Glutamatergic neuron (in vitro differentiated cells): ENCODE data around the gene ATP11A. TPM values are rescaled to one million over a fixed set of nuclear protein-coding genes. Genes with fewer than 3 reads are reported as not detected.

Experiments used
- DNase-seq: peaks from one replicate; pipeline ENCODE4 v3.0.0; 2022
- H3K27ac Mint-ChIP-seq: one replicate; pipeline ENCODE4 v1.8.0; 2020; ENCODE audit warnings: mild to moderate bottlenecking, mixed read lengths, inconsistent platforms; ENCODE audit not compliant: unreplicated experiment
- H3K27me3 Mint-ChIP-seq: one replicate; pipeline ENCODE4 v1.8.0; 2020; ENCODE audit warnings: mild to moderate bottlenecking, moderate library complexity, mixed read lengths, inconsistent platforms; ENCODE audit not compliant: unreplicated experiment
- H3K36me3 Mint-ChIP-seq: one replicate; pipeline ENCODE4 v1.8.0; 2020; ENCODE audit warnings: mild to moderate bottlenecking, mixed read lengths, inconsistent platforms; ENCODE audit not compliant: unreplicated experiment
- H3K4me1 Mint-ChIP-seq: one replicate; pipeline ENCODE4 v1.8.0; 2020; ENCODE audit warnings: mild to moderate bottlenecking, low read depth, mixed read lengths, inconsistent platforms; ENCODE audit not compliant: unreplicated experiment
- H3K4me3 Mint-ChIP-seq: one replicate; pipeline ENCODE4 v1.8.0; 2020; ENCODE audit warnings: mild to moderate bottlenecking, mixed read lengths, inconsistent platforms; ENCODE audit not compliant: unreplicated experiment
- H3K9me3 Mint-ChIP-seq: one replicate; pipeline ENCODE4 v1.8.0; 2020; ENCODE audit warnings: mild to moderate bottlenecking, moderate library complexity, mixed read lengths, inconsistent platforms; ENCODE audit not compliant: unreplicated experiment
- CTCF ChIP-seq: fragments of 200-600 bp; sonication (generic); IDR thresholded peaks from one replicate; pipeline ENCODE4 v1.5.0; 2021; ENCODE audit not compliant: partially characterized antibody, unreplicated experiment
- total RNA-seq: library from RNA; stranded (reverse); fragmentation: NEBNext Ultra II Directional; extraction: Animal tissue kit (Norgen Biotek cat#: 25700); gene quantifications from one replicate; pipeline ENCODE4 v1.2.1, GENCODE V29; 2021; ENCODE audit not compliant: unreplicated experiment

The ATP11A gene
- total RNA-seq, 1 donor from 2014 or later, result 127 TPM

- DNase-seq, result no peak
- Mint-ChIP-seq H3K9me3 (peaks cover 12% of the 10 kb centered on the region), H3K27ac (peak overlapping the region; percentile 18), H3K4me1 (peaks cover 39% of the 10 kb centered on the region), H3K36me3 (peaks cover 9% of the 10 kb centered on the region), H3K27me3 (peaks cover 6% of the 10 kb centered on the region), H3K4me3 (no peak overlapping the region)
- TF ChIP-seq CTCF, result no peak
These were observed 24.7 kb downstream of the ATP11A start for GRCh38 chr13:112714376-112715174.

DNA sequence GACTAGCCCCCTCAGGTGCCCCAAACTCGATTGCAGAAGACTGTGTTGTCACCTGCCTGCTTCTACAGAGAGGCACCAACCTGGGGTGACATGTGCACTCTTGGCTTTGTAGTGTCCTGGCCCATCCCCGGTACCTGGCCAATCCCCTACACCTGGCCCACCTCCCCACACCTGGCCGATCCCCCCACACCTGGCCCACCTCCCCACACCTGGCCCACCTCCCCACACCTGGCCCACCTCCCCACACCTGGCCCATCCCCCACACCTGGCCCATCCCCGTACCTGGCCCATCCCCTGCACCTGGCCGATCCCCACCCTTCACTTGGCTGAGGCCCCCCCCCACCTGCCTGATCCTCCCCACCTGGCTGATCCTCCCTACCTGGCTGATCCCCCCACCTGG lies 25.4 kb downstream of the ATP11A start:
- no peak for DNase-seq
- TF ChIP-seq CTCF, result no peak
- peaks cover 12% of the 10 kb centered on the region for H3K9me3 Mint-ChIP-seq
- H3K27me3 Mint-ChIP-seq, result peaks cover 6% of the 10 kb centered on the region
- peaks cover 32% of the 10 kb centered on the region for H3K4me1 Mint-ChIP-seq
- H3K27ac Mint-ChIP-seq, result no peak overlapping the region
- H3K36me3 Mint-ChIP-seq, result peaks cover 12% of the 10 kb centered on the region
- H3K4me3 Mint-ChIP-seq, result no peak overlapping the region

GRCh38 chr13:112715715-112716460 lies 26.1 kb downstream of the ATP11A start:
- Mint-ChIP-seq H3K27ac (no peak overlapping the region), H3K27me3 (peaks cover 6% of the 10 kb centered on the region), H3K4me3 (no peak overlapping the region)

GRCh38 chr13:112716461-112716820 lies 26.6 kb downstream of the ATP11A start:
- Mint-ChIP-seq H3K4me3 (no peak overlapping the region), H3K4me1 (peaks cover 22% of the 10 kb centered on the region), H3K27me3 (peaks cover 6% of the 10 kb centered on the region), H3K27ac (no peak overlapping the region), H3K9me3 (peaks cover 12% of the 10 kb centered on the region), H3K36me3 (peaks cover 21% of the 10 kb centered on the region)
- no peak for DNase-seq
- TF ChIP-seq CTCF, result no peak

More at GRCh38 chr13:112715715-112716460, 26.1 kb downstream of the ATP11A start:
- peaks cover 27% of the 10 kb centered on the region for H3K4me1 Mint-ChIP-seq
- H3K36me3 Mint-ChIP-seq, result peaks cover 16% of the 10 kb centered on the region
- DNase-seq, result no peak
- no peak for TF ChIP-seq CTCF
- H3K9me3 Mint-ChIP-seq, result peaks cover 12% of the 10 kb centered on the region
